ENCODE results near the gene CTBS. TPM values are rescaled to one million over a fixed set of nuclear protein-coding genes. Genes with fewer than 3 reads are reported as not detected.

Gene CTBS
- total and polyA plus RNA-seq, 2 of the 8 experiments (the other 6 are each of a cell fraction or from before 2014, with no cell fraction given): 3.3 to 4.1 TPM

DNA sequence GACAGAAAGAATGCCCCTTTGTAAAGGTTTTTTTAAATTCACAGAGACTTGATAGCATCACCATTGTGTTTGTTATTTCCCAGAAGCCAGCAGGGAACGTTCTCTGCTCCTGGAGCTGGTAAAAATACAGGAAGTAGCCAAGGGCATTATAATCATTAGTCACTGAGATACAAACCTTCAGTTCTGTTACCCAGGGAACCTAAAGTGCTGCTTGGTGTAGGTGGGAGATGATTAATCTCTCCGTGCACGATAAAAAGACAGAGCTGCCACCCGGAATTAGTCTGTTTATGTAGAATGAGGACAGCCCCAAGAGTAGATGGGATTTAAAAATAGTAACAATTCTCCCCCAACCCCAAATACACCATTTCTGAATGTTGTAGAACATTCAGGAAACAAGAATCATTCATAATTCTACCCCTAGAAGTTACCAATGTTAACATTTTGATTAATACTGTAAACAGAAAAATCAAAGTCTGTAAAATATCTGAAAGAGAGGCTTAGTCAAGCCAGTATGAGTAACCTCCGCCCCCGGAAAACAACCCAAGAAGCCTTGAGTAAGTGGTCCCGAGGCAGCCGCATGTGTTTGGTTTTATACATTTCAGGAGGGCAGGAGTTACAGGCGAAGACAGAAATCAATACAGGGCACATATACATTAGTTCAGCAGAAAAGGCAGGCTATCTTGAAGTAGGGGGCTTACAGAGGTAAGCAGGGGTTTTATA is 45.3 kb upstream of the CTBS start:
- no peak overlapping the region for H3K18ac ChIP-seq (ENCODE audit: extremely low read depth, low read length)
- WGBS, 2 experiments (ENCODE audit: extremely low coverage in 1 of 2, insufficient coverage in 1 of 2, insufficient read length in 1 of 2, insufficient replicate concordance in 2 of 2, low coverage in 1 of 2, low lambda C conversion rate in 2 of 2, missing lambda C conversion rate in 1 of 2): 87% methylated on average over 9 of the region's 9 CpGs; no CpG with 5 or more reads in 1 of the 2 experiments
- H3K27ac ChIP-seq (ENCODE audit: low read depth, low read length): no peak overlapping the region
- H3K4ac ChIP-seq (replicated peaks; ENCODE audit: insufficient read length, low read depth, low read length): no peak overlapping the region
- DNase-seq (ENCODE audit: low read depth in 1 of 2, low spot score in 2 of 2) (no peak), FAIRE-seq (no peak)
- no peak overlapping the region for H3K23ac ChIP-seq (ENCODE audit: insufficient read length)
- TF ChIP-seq ZNF274 (IDR thresholded peaks at IDR 0.05; ENCODE audit: borderline replicate concordance, extremely low read depth, low read length): no peak
- H3K9me3 ChIP-seq (ENCODE audit: insufficient read depth in 2 of 2, low read depth in 1 of 2, low read length in 1 of 2): peaks cover 2 to 4% of the 10 kb centered on the region in 2 experiments; a peak in 3 of 4 replicates
- no peaks in the 10 kb centered on the region for H4K20me1 ChIP-seq (replicated peaks in 1 of 2; ENCODE audit: control insufficient read depth in 1 of 2, insufficient read depth in 2 of 2, low read length in 2 of 2)
- H3K14ac ChIP-seq (ENCODE audit: insufficient read length): no peak overlapping the region
- no peak overlapping the region for H3K4me2 ChIP-seq (ENCODE audit: insufficient read depth in 1 of 2, low read depth in 2 of 2, low read length in 2 of 2)
- POLR2A ChIA-PET (ENCODE audit: partially characterized antibody): no interaction called here
- no peak overlapping the region for H2BK20ac ChIP-seq (ENCODE audit: low read length)
- no peak overlapping the region for H3K4me3 ChIP-seq (ENCODE audit: extremely low read depth in 1 of 4, insufficient read depth in 2 of 4, low read depth in 3 of 4, low read length in 4 of 4)
- no peaks in the 10 kb centered on the region for H3K36me3 ChIP-seq (ENCODE audit: control insufficient read depth in 2 of 4, insufficient read depth in 4 of 4, low read length in 3 of 4)
- CTCF ChIA-PET (ENCODE audit: partially characterized antibody): interaction anchor here (0.6 to 2.0 kb wide), 23 partner anchors 9 to 687 kb away, joined by 3 to 11 read pairs (median 4); no protein-coding TSS in a partner anchor
- no peak overlapping the region for H2BK5ac ChIP-seq (ENCODE audit: low read depth, low read length)
- no peak overlapping the region for H2AK5ac ChIP-seq (ENCODE audit: low read depth, low read length)
- no peaks in the 10 kb centered on the region; the same call in 1 of the 2 replicates for H3K23me2 ChIP-seq (ENCODE audit: low read depth, low read length)
- H2BK12ac ChIP-seq (ENCODE audit: low read depth, low read length): no peak overlapping the region
- H3K79me2 ChIP-seq (ENCODE audit: control insufficient read depth in 1 of 2, insufficient read depth in 2 of 2, low read length in 2 of 2): no peaks in the 10 kb centered on the region
- no peaks in the 10 kb centered on the region for H3K79me1 ChIP-seq (ENCODE audit: low read depth, low read length)
- H3K56ac ChIP-seq (replicated peaks; ENCODE audit: insufficient read length, low read depth, low read length): no peak overlapping the region
- H3K27me3 ChIP-seq (replicated peaks in 1 of 4; ENCODE audit: control insufficient read depth in 3 of 4, extremely low read depth in 1 of 4, insufficient read depth in 3 of 4, low read length in 3 of 4): no peaks in the 10 kb centered on the region
- H4K5ac ChIP-seq (ENCODE audit: insufficient read length, low read depth, low read length): no peak overlapping the region
- no peak overlapping the region for H3K9ac ChIP-seq (replicated peaks in 1 of 4; ENCODE audit: extremely low read depth in 1 of 4, low read depth in 3 of 4, low read length in 3 of 4)
- no peak overlapping the region for H2BK15ac ChIP-seq (ENCODE audit: low read length)
- H3K4me1 ChIP-seq (replicated peaks in 1 of 4; ENCODE audit: control insufficient read depth in 3 of 4, insufficient read depth in 4 of 4, low read length in 3 of 4): peaks cover 0 to 3% (median 0%) of the 10 kb centered on the region in 4 experiments; a peak in 1 of 7 replicates
- no peak overlapping the region for H4K91ac ChIP-seq (replicated peaks; ENCODE audit: insufficient read length, low read length)
- H2BK120ac ChIP-seq (replicated peaks; ENCODE audit: low read depth, low read length): no peak overlapping the region
- H4K8ac ChIP-seq (ENCODE audit: extremely low read depth, insufficient read depth, low read length): no peak overlapping the region
- H2AFZ ChIP-seq (ENCODE audit: low read length): no peak overlapping the region; the same call in 1 of the 2 replicates

Data from H1 (cell line).